Hypothalamus (tissue), 51 donors: ENCODE data around the gene OTUB2.

Source experiments
- DNase-seq, 51 donors: peaks; one replicate each; lab custom pipeline; 2025; lab: John Stamatoyannopoulos, UW

OTUB2 gene

GRCh38 chr14:93994919-93995682 lies 31.0 kb upstream of the OTUB2 start:
- peak in 16 of 51 donors; percentile 7 to 73 (median 26) for DNase-seq

- DNase-seq = no peak
These were observed 29.9 kb upstream of the OTUB2 start for GRCh38 chr14:93996130-93996695.

- DNase-seq = no peak
These were observed 29.1 kb upstream of the OTUB2 start, which contains the start of gene CCDC197 for GRCh38 chr14:93997082-93997481. TSS of gene CCDC197 (plus strand) at chr14:93997301. CDS start at chr14:93998132, 831 bp downstream.

GRCh38 chr14:93997916-93998870 lies 27.9 kb upstream of the OTUB2 start:
- DNase-seq = no peak

GRCh38 chr14:93998871-93999403 lies 27.2 kb upstream of the OTUB2 start:
- DNase-seq = no peak

GRCh38 chr14:93999573-93999972 lies 26.6 kb upstream of the OTUB2 start:
- DNase-seq = no peak

GRCh38 chr14:94000267-94000666 lies 25.9 kb upstream of the OTUB2 start:
- DNase-seq = no peak

GRCh38 chr14:94001016-94001415 lies 25.1 kb upstream of the OTUB2 start:
- no peak for DNase-seq

- DNase-seq = peak in 38 of 51 donors; percentile 5 to 72 (median 37)
These were observed 24.4 kb upstream of the OTUB2 start for GRCh38 chr14:94001501-94002396.

GRCh38 chr14:94003397-94003796 lies 22.7 kb upstream of the OTUB2 start:
- no peak for DNase-seq

GRCh38 chr14:94004015-94004414 lies 22.1 kb upstream of the OTUB2 start:
- DNase-seq = no peak

- DNase-seq = no peak
These were observed 20.6 kb upstream of the OTUB2 start for GRCh38 chr14:94005324-94006073.

GRCh38 chr14:94008234-94008633 lies 17.9 kb upstream of the OTUB2 start:
- no peak for DNase-seq

GRCh38 chr14:94009767-94010166 lies 16.4 kb upstream of the OTUB2 start:
- peak in 1 of 51 donors; percentile 13 for DNase-seq

- DNase-seq = no peak
These were observed 15.5 kb upstream of the OTUB2 start for GRCh38 chr14:94010625-94011024.

GRCh38 chr14:94011795-94012194 lies 14.3 kb upstream of the OTUB2 start:
- DNase-seq = no peak

- DNase-seq = no peak
These were observed 11.8 kb upstream of the OTUB2 start for GRCh38 chr14:94014382-94014781.

- DNase-seq = no peak
These were observed 10.9 kb upstream of the OTUB2 start for GRCh38 chr14:94015223-94015622.

- DNase-seq = no peak
These were observed 9.6 kb upstream of the OTUB2 start for GRCh38 chr14:94016446-94016976.
